Activated gamma-delta T cell treated with Interleukin-2 at 50 U/mL for 16 hours (primary cell): ENCODE measurements around the gene USP19.

Experiments
- DNase-seq: peaks from one replicate; pipeline ENCODE4 v3.0.0-alpha.2; 2020

Gene USP19

DNA sequence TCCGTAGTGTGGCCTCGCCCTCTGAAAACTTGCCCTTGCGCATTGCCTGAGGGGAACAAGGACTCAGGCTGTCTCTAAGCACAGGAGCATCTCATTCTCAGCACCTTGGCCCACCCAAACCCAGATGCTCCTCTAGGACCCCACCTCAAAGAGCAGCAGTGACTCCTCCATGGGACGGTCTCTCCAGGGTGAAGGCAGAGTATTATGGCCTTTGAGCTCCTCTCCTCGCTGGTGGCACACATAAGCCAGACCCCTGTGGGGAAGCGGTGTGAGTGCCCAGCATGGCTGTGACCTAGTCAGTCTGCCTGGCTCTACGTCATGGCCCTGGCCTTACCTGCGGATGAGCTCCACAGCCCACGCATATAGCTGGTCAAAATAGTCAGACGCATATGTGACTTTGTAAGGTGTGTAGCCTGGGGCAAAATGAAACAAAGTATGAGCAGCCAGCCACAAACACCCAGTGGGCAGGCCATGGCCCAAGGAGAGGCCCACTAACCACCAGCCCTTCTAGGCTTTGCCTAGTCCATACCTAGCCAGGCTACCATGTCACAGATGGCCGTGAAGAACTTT lies 20.5 kb downstream of the USP19 start:
- DNase-seq: no peak

DNA sequence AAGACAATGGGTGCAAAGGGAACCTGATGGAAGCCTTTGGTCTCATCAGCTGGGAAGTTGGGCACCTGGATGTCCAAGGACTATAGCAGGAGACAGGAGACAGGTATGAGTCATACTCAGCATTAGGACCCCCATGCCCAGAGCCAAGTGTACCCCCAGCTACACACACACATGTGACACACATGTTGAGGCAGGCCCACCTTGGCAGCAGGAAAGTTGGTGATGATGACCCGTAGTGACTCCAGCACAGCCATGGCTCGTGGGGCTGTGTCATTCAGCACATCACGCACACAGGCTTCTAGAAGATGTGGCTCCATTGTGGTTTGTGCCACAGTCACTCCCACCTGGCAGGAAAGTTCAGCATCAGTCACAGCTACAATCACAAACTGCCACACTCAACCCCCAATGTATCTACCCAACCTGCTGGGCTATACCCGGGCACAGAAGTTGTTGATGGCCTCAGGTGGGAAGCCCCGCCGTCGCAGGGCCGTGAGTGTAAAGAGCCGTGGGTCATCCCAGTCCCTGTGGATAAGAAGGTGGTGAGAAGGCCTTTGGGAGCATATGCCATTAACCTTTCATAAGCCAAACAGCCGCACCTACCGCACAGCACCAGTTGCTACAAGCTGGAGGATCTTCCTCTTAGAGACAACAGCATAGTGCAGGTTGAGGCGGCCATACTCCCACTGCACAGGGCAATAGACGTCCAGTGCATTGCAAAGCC lies 21.6 kb downstream of the USP19 start:
- DNase-seq: no peak

DNA sequence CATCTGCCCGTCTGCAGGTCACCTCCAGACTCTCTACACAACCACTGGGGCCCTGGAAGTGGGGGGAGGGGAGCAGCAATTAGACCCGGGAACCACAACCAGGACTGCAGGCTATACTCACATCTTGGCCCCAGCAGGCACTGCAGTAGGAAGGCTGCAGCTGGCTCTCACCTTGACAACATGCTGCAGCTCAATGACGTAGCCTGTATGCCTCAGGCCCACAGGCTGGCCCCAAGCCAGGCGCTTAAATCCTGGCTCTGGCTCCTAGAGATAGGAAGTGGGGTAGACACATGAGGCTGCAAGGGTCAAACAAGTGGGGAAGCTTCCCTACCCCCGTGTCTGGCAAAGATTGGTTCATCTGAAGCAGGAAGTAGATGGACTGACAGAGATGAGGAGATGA lies 22.2 kb downstream of the USP19 start:
- no peak for DNase-seq

DNA sequence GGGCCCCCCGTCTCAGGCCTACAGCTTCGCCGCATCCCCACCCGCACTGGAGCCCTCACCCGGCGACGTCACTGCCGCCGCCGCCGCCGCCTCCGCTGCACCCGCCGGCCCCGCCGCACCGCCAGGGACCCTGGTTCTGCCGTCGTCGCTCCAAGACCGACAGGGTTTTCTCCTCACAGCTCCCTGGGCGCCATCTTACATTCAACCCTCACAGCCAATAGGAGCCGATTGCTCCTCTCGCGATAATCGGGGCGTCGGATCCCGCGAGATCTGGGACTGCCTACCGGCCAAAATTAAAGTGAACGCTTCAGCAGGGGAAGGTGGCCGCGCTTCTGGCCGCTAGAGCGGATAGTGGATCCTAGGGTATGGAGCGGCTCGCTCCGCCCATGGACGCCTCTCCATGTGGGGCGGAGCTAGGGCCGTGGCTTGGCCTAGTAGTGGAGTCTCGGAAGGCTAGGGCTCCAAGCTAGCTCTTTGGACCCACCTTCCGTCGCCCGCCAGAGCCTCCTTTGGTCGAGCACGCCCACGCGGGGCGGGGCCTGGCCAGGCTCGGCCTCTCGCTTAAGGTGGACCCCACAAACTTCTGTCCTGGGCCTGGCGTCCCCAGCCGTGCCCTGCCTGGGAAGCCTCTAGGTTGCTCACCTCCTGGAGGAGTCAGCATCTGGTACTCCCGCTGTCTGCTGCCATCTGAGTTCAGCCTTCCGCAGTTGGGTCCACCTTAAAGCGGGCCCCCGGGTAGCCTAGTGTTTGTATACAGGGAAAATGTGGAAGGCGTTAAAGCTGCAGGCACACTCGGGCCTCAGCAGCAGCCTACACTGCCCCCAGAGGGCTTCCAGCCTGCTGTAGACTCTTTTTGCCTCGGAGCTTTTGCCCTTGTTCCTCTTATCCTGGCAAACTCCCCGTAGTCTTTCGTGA lies 26.5 kb downstream of the USP19 start, which contains the start of gene QRICH1:
Gene QRICH1, minus strand, starts transcription at position 219 of the 915 bp plus-strand sequence. CDS start 17,054 bp downstream, outside the sequence.
- peak; percentile 94 for DNase-seq

DNA sequence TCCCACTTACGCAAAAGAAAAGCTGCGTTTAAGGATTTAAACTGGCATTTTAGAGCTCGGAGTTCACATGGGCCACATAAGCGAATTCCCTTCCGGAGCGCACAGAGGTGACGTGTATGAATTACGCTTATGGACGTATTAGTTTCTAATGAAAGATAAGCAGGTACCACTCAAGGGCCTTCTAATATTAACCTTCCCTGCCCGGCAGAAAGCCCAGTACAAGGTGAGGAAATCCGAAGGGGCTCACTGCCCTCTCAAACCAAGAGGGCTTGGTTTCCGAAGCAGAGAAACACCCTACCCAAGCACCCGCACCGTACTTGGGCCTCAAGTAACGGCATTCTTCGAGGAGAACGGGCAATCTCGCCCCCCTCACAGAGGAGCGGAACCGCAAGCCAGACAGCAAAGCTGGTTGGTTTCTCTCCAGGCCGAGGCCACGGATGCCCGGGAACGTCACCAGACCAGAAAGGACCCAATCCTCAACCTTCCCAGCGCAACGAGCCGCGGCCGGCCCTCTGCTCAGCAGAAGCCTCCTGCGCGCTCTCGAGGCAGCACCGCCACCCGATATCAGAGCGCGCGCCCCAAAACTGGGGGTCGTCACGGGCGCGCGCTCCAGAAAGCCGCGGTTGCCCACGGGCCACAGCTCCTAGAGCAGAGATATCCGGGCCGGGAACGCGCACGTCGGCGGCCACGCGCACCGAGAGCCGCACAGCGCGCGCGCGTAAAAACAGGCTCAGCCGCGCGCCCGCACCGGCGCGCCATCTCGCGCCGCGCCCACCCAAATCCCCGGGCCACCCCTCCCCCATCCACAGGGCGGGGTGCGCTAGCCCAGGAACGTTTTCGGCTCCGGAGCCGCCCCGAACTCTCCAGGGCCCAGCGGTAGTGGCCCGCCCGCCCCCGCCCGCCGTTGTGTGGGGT lies 27.4 kb downstream of the USP19 start:
- peak; percentile 80 for DNase-seq

DNA sequence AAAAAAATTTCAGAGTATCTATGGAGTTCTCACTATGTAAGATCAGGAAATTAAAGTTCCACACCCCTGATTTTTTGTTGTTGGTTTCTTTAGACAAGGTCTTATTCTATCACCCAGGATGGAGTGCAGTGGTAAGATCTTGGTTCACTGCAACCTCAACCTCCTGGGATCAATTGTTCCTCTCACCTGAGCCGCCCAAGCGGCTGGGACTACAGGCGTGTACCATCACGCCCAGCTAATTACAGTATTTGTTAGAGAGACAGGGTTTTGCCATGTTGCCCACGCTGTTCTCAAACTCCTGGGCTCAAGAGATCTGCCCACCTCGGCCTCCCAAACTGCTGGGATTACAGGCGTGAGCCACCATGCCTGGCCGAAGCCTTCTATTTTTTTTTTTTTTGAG lies 39.2 kb downstream of the USP19 start:
- DNase-seq: no peak

DNA sequence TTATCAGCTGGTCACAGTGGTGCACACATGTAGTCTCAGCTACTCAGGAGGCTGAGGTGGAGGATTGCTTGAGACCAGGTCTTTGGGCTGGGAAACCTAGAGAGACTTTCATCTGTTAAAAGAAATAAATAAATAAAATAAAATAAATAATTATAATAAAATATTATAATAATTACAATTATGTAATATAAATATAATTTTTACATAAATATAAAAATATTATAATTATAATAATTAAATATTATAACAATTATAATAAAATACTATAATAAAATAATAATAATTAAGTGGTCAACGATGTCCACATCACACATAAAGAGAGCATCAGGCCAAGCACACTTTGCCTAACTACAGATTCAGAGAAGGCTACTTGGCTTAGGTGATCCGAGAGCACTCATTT lies 41.4 kb downstream of the USP19 start:
- no peak for DNase-seq

DNA sequence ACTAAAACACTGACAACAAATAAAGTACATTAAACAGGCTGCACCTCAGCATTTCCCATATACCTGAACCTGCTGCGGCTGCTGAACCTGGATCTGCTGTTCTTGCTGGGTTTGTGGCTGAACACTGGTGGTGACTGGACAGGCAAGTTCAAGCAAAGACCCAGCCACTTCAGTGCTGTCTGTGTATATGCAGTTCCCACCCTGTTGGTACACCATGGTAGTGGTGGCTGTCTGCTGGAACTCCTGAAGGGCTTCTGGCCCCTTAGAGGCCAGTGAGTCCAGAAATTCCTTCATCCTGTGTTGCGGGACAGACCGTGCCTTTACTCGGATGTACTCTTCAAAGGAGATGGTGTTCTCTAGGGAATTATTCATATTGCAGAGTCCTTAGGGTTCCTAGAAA lies 44.0 kb downstream of the USP19 start:
- no peak for DNase-seq

DNA sequence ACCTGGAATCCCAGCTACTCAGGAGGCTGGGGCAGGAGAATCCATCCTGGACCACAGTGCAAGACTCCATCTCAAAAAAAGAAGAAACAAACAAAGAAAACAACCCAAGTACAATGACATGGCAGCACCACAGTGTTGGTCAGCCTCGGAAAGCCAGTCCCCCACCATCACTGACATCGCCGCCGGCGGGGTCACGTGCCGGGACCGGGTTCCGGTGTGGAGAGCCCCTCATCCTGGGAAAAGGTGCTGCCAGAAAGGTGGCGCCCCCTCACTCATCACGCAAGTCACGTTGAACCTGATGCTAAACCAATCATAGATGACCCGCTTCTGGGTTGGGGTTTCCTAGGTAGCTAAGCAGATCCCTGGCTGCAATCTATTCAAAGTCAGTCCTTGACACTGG lies 44.5 kb downstream of the USP19 start:
- no peak for DNase-seq
